ENCODE results near the gene IQCF2. TPM values are rescaled to one million over a fixed set of nuclear protein-coding genes. Genes with fewer than 3 reads are reported as not detected.

Gene IQCF2
- total RNA-seq, 3 donors from 2014 or later: not detected

DNA sequence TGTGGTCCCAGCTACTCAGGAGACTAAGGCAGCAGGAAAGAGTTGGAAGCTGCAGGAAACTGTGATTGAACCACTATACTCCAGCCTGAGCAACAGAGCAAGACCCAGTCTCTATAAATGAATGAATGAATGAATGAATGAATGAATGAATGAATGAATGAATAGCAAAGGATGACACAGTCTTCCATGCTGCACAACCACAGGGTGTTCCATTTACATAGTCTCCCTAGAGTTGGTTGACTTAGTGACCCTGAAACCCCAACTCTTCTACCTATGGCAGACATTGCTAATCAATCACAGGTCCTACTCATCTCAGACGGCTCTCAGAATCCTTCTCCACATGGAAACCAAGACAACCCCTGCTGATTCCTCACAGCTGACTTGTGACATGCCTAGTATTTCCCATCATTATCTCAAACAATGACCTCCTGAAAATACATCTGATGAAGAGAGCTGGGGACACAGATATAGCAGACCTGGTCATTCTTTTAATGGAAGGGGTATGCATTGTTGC is 11.9 kb downstream of the IQCF2 start:
- no peak for DNase-seq
- Histone ChIP-seq H3K9me3 (no peaks in the 10 kb centered on the region), H3K4me3 (no peak overlapping the region), H3K4me1 (ENCODE audit: low read depth) (no peaks in the 10 kb centered on the region), H3K36me3 (ENCODE audit: low read depth) (no peaks in the 10 kb centered on the region)
- no peak for ATAC-seq
- intact Hi-C loops (cut with DNase I, micrococcal nuclease): no loop called here
- TF ChIP-seq, protein P1, sequence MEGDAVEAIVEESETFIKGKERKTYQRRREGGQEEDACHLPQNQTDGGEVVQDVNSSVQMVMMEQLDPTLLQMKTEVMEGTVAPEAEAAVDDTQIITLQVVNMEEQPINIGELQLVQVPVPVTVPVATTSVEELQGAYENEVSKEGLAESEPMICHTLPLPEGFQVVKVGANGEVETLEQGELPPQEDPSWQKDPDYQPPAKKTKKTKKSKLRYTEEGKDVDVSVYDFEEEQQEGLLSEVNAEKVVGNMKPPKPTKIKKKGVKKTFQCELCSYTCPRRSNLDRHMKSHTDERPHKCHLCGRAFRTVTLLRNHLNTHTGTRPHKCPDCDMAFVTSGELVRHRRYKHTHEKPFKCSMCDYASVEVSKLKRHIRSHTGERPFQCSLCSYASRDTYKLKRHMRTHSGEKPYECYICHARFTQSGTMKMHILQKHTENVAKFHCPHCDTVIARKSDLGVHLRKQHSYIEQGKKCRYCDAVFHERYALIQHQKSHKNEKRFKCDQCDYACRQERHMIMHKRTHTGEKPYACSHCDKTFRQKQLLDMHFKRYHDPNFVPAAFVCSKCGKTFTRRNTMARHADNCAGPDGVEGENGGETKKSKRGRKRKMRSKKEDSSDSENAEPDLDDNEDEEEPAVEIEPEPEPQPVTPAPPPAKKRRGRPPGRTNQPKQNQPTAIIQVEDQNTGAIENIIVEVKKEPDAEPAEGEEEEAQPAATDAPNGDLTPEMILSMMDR (IDR thresholded peaks at IDR 0.05): no peak

GRCh38 chr3:51873876-51874275 is 12.5 kb downstream of the IQCF2 start:
- no peaks in the 10 kb centered on the region for H3K4me1 ChIP-seq (ENCODE audit: low read depth)
- intact Hi-C loops (cut with DNase I, micrococcal nuclease): no loop called here
- no peaks in the 10 kb centered on the region for H3K36me3 ChIP-seq (ENCODE audit: low read depth)
- no peak overlapping the region for H3K4me3 ChIP-seq
- TF ChIP-seq, protein P1 (IDR thresholded peaks at IDR 0.05): no peak
- DNase-seq (no peak), ATAC-seq (no peak)
- H3K9me3 ChIP-seq: no peaks in the 10 kb centered on the region

DNA sequence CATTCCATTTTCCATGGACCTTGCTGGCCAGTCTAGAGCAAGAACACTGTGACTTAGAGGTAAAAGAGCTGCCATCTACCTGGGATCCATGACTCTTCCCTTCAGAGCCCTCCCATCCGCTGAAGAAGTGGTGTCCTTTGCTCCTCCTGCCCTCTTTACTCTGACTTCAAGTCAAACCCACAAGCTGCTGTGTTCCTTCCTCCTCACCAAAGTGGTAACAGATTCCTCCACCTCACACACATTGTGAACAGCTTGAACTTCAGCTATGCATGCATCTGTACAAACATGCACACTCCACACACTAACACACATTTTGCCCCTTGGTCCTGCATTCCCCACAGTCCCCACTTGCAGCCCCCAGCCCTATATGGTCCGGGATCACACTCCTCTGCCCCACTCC is 13.0 kb downstream of the IQCF2 start:
- ATAC-seq (no peak), DNase-seq (no peak)
- intact Hi-C loops (cut with DNase I, micrococcal nuclease): no loop called here
- no peaks in the 10 kb centered on the region for H3K4me1 ChIP-seq (ENCODE audit: low read depth)
- no peaks in the 10 kb centered on the region for H3K36me3 ChIP-seq (ENCODE audit: low read depth)
- H3K9me3 ChIP-seq: no peaks in the 10 kb centered on the region
- TF ChIP-seq, protein P1 (IDR thresholded peaks at IDR 0.05): no peak
- H3K4me3 ChIP-seq: no peak overlapping the region

DNA sequence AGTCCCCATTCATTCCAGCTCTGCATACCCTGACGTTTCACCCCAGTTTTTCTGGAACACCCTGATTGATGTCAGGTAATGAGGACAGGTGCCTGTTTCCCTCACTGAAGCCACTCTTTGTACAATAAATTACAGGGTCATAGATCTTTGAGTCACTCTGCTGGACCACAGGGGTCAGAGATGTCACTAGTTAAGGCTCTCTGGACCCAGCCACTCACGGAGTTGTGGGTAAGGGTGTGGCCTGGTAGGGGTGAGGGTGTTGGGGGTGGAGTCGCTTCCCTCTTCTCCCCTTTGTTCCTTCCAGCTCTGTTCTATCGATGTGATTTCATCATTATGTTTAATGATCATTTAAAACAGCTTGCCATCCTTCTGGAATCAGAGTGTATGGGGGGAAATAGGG is 13.5 kb downstream of the IQCF2 start:
- TF ChIP-seq, protein P1 (IDR thresholded peaks at IDR 0.05): no peak
- Histone ChIP-seq H3K4me3 (no peak overlapping the region), H3K9me3 (no peaks in the 10 kb centered on the region), H3K36me3 (ENCODE audit: low read depth) (no peaks in the 10 kb centered on the region), H3K4me1 (ENCODE audit: low read depth) (no peaks in the 10 kb centered on the region)
- ATAC-seq: no peak
- DNase-seq: no peak
- intact Hi-C loops (cut with DNase I, micrococcal nuclease): no loop called here

DNA sequence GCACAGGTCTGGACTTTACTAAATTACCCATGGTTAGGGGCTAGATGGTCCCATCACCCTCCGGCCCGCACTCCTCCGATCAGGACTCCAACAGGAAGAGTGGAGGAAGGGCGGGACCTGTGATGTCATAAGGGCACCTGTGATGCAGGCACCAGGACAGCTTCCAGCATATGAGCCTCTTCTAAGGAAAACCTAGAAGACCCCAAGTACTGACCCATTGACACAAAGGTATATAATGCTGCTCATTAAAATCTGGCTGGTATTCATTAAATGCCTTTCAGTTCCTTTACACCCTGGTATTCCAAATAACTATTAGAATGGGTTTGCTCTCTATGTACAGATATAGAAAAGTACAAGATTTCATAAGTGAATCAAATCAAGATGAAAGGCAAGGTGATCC is 14.1 kb downstream of the IQCF2 start, which contains the start of gene IQCF5:
TSS of gene IQCF5 (minus strand) at position 101 of the 400 bp plus-strand sequence. CDS start at position 31, 70 bp downstream.
- Histone ChIP-seq H3K4me3 (no peak within 1 kb of the TSS), H3K9me3 (no peaks in the 10 kb centered on the region), H3K36me3 (ENCODE audit: low read depth) (no peaks in the 10 kb centered on the region), H3K4me1 (ENCODE audit: low read depth) (no peaks in the 10 kb centered on the region)
- ATAC-seq (no peak), DNase-seq (no peak)
- TF ChIP-seq, protein P1 (IDR thresholded peaks at IDR 0.05): no peak
- intact Hi-C loops (cut with DNase I, micrococcal nuclease): no loop called here

GRCh38 chr3:51876186-51876585 is 14.8 kb downstream of the IQCF2 start:
- intact Hi-C loops (cut with DNase I, micrococcal nuclease): no loop called here
- TF ChIP-seq, protein P1 (IDR thresholded peaks at IDR 0.05): no peak
- H3K36me3 ChIP-seq (ENCODE audit: low read depth): no peaks in the 10 kb centered on the region
- H3K9me3 ChIP-seq: no peaks in the 10 kb centered on the region
- no peaks in the 10 kb centered on the region for H3K4me1 ChIP-seq (ENCODE audit: low read depth)
- no peak for ATAC-seq
- no peak for DNase-seq
- no peak overlapping the region for H3K4me3 ChIP-seq
